SK-N-SH (cell line): ENCODE data around the gene STRN3.

Experiments used
- EZH2phosphoT487 ChIP-seq: fragments of 200-600 bp; sonication (generic); IDR thresholded peaks from 2 replicates; pipeline ENCODE4 v1.6.1; 2017; ENCODE audit warnings: low read depth, mixed run types, mild to moderate bottlenecking, antibody characterized with exemption, moderate library complexity, borderline replicate concordance
- POLR2AphosphoS5 ChIP-seq: IDR thresholded peaks from 2 replicates; pipeline ENCODE4 v1.6.1; 2012; ENCODE audit warnings: low read depth, low read length
- RXRA ChIP-seq: IDR thresholded peaks from 2 replicates; pipeline ENCODE4 v1.4.0; 2012; ENCODE audit warnings: low read depth, mild to moderate bottlenecking, borderline replicate concordance
- TEAD4 ChIP-seq: IDR thresholded peaks from 2 replicates; pipeline ENCODE4 v1.4.0; 2012; ENCODE audit warnings: mild to moderate bottlenecking, borderline replicate concordance; ENCODE audit not compliant: insufficient read depth
- TF ChIP-seq, protein P1 (sequence below): fragments of 200-600 bp; sonication (generic); IDR thresholded peaks from 2 replicates; pipeline ENCODE4 v1.6.1; 2017; ENCODE audit warnings: antibody characterized with exemption, mild to moderate bottlenecking, moderate library complexity

DNA sequence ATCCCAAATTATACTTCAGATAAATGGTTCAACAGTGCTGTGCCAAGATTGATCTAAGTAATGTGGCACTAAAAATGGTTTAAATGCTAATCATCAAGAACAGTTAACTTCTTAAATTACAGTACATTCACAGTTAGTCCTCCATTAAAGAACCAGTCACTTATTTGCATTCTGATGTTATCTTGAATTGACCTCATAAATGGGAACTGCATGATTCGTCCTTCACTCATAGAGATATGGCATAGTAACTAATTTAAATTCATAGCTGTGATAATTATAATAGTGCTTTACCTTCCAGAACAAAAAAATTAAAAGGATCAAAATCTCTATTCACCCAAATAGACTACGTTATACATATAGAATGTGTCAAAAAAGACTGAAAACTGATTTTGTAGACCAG, 90.7 kb downstream of the STRN3 start:
- no peak for TF ChIP-seq EZH2phosphoT487
- TF ChIP-seq POLR2AphosphoS5, result no peak
- no peak for TF ChIP-seq TEAD4
- no peak for TF ChIP-seq RXRA
- TF ChIP-seq, protein P1, sequence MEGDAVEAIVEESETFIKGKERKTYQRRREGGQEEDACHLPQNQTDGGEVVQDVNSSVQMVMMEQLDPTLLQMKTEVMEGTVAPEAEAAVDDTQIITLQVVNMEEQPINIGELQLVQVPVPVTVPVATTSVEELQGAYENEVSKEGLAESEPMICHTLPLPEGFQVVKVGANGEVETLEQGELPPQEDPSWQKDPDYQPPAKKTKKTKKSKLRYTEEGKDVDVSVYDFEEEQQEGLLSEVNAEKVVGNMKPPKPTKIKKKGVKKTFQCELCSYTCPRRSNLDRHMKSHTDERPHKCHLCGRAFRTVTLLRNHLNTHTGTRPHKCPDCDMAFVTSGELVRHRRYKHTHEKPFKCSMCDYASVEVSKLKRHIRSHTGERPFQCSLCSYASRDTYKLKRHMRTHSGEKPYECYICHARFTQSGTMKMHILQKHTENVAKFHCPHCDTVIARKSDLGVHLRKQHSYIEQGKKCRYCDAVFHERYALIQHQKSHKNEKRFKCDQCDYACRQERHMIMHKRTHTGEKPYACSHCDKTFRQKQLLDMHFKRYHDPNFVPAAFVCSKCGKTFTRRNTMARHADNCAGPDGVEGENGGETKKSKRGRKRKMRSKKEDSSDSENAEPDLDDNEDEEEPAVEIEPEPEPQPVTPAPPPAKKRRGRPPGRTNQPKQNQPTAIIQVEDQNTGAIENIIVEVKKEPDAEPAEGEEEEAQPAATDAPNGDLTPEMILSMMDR, result no peak
